Putamen (tissue), 1 donor: ENCODE measurements around the gene NTRK1.

ENCODE experiments used
- DNase-seq: peaks from one replicate; pipeline ENCODE4 v3.0.0-alpha.2; 2016; ENCODE audit warnings: low spot score

Gene NTRK1

DNA sequence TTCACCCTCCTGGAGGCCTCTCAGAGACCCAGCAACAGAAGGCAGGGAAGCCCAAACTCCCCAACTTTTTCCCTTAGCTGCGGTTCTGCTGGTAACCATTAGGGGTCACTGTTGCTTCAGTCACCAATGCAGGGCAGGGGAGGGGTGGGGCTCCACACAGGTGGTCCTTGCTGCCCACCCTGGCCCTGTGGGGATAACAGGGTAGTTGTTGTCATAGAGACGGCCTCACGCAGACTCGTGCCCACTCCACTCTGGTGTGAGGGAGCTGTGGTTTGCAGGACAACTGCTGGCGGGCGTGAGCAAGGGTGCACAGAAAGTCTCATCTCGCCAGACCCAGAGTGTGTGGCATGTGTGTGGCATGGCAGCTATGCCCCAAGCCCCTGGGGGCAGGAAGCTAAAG lies 21.7 kb upstream of the NTRK1 start:
- no peak for DNase-seq

DNA sequence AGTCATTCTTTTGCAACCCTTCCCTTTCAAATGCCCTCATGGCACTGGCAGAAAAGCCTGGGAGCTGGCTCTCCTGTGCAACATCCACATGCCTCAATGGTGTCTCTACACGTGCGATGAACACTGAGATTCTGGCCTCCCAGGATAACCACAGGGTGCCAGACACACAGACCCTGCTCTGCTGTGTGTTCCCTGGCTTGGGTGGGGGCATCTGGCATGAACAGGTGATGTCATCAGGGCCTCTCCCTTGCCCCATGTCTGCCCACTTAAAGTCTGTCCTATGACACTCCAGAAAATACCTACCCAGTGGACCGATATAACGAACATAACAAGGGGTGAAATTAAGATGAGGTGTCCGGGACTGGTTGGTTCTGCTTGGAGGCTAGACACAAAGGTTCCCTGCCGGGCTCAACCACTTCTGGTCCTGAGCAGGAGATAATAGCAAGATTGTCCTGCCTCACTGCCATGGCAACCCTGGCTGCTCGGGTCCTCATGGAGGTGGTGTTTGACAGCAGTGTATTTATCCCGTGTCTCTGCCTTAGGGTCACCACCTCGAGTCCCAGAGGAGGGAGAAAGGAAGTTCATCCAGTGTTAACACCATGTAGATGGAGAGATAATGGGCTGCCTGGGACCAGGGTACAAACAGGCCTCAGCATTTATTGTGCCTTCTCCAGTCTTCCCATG lies 21.1 kb upstream of the NTRK1 start:
- no peak for DNase-seq

DNA sequence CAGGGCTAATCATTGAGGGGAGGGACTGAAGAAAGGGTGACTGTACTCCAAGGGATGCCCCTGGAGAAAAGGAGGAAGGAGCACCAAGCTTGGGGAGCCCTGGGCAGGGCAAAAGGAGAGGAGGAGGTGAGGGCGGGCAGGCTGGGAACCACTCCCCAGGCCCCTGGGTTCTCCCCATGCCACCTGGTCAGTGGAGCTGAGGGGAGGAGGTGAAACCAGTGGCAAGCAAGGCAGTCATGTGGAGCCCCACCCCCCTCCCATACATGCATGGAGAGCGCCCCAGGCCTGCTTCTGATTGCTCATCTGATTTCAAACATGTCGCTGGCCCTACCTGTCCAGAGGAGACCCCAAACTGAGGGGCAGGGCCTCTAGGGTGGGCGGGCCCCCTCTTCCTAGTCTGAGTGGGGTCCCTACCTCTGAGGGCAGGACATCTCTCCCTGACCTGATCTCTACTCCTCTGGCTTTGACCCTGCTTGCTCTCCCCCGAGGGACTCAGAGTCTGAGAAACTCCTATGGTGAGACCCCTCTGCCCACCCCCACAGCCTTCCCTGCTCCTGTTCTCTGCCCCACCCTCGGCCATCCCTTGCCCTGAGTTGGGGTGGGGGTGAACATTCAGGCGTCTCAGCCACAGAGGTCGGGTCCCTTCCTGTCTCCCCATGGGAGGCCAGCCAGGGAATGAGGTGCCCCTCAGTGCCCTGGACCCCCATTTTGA lies 20.3 kb upstream of the NTRK1 start:
- DNase-seq: no peak

DNA sequence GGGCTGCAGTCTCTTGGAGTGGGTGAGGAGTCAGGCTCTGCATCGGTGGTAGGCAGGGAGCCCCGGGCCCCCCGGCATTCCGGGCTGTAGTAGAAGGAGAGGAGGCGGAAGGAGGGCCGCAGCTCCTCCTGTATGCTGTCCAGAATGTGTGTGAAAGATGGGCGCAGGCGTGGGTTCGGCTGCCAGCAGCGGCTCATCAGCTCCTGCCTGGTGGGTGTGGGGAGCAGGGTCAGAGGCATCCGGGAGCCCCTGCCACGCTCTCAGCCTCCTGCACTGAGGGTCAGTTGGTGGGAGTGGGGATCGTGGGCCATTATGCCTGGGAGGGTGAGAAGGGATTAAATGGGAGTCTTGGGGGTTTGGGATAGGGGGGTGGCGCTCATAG lies 19.8 kb upstream of the NTRK1 start:
- DNase-seq: no peak

DNA sequence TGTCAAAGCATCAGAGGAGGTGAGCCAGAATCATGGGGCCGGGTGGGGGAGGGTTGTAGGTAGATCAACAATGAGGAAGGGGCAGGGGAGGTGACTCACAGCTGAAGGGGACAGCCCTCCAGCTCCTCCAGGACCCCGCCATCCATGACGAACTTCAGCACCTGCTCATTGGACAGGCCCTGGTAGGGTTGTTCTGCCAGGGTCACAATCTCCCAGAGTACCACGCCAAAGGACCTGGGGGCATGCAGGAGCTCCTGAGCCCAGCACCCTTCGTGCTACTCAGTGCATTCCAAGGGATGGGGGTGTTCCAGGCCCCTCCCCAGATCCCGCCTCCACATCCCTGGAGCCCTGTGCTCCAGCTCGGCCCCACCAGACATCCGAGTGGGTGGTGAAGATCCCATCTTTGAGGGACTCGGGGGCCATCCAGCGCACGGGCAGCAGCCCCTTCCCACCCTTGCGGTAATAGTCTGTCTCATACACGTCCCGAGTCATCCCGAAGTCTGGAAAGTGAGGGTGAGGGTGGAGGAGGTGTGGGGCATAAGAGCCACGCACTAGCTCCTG lies 19.3 kb upstream of the NTRK1 start:
- DNase-seq: no peak

DNA sequence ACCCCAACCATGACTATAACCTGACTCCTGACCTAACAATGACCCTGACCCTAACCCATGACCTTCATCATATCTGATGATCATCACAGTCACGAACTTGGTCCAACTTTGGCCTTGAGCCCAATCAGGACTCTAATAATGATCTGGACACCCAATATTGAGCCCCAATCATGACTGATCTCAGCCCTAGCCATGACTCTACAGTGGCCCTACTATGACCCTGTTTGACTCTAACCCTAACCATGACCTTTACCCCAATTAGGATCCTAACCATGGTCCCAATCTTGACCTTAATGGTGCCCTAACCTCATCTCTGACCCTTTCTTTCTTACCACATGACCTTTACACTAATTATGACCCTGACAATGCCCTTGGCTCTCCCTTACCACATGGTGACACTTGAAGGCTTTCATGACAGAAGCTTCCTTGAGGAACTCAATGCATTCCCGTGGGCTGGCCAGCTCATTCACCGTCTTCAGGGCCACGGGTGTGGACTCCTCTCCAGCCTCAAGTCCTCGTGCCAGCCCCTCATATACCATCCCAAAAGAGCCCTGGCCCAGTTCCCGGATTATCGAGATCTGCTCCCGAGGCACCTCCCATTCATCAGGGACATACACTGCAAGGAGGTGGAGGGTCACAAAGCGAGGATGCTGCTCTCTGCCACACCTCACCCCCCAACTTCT lies 17.9 kb upstream of the NTRK1 start:
- DNase-seq: no peak

DNA sequence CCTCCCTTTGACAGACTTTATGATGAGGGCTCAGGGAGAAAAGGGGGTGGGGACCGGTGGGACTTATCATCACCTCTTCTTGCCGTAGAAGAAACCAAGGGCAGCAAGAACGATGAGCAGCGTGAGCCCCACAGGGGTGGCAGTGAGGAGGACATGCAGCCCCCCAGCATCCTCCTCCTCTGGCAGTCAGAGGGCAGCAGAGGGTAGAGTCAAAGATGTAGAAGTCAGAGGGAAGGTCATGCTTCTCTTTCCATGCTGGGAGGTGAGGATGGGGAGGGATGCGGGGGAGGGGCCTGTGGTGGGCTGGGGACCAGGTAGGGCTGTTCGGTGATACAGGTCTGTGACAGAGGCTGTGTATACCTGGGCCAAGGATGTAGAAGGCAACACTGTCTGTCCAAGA lies 16.6 kb upstream of the NTRK1 start:
- no peak for DNase-seq

DNA sequence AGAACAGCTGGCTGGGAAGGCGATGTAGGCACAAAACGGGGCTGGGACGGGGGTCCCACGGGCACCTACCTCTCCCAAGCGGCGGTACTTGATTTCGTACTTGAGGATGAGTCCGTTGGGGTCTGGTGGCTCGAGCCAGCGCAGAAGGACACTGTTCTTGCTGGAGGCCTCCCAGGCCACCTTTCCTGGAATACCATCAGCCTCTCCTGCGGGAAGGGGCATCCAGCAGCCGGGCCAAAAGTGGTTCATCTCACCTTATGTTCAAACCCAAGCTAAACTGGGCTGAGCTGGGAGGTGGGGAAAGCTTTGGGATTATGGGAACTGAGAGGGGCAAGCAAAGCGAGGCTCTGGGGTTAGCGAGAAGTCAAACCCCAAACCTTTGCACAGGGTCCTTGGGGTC lies 16.0 kb upstream of the NTRK1 start:
- DNase-seq: no peak

DNA sequence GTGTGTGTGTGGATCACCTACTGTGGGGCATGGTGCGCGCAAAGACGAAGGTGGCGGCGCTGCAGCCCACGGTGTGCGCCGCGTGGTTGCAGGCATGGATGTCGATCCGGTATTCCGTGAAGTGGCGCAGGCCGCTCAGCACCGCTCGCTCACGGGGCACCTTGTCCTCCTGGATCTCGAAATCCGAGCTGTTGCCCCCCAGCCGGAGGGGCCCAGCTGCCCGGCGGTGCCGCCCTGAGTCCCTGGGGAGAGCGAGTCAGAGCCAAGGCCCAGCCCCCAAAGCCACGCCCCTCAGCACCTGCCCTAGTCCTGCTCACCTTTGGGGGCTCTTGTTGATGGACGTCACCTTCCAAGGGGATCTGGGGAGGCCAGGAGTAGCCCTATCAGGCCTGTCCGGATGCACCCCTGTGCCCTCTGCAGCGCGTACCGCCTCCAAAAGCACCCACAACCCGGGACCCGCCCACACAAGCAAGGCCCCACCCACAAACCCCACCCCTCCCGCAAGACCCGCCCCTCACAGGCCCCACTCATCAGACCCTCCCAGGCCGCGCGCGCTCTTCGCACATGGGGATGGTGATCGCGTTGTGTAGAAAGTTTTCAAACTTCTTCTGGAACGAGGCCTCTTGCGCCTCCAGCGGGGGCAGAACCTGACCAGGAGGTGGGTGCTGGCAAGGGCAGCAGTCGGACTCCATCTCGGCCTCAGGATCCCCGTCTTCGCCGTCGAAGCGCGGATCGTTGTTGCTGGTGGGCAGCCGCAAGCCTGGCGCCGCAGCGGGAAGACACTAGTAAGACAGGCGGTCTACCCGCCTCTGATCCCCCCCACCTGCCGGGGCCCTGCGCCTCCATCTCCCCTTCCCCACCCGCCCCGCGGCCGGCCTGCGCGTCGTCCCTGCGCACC lies 15.4 kb upstream of the NTRK1 start:
- no peak for DNase-seq

DNA sequence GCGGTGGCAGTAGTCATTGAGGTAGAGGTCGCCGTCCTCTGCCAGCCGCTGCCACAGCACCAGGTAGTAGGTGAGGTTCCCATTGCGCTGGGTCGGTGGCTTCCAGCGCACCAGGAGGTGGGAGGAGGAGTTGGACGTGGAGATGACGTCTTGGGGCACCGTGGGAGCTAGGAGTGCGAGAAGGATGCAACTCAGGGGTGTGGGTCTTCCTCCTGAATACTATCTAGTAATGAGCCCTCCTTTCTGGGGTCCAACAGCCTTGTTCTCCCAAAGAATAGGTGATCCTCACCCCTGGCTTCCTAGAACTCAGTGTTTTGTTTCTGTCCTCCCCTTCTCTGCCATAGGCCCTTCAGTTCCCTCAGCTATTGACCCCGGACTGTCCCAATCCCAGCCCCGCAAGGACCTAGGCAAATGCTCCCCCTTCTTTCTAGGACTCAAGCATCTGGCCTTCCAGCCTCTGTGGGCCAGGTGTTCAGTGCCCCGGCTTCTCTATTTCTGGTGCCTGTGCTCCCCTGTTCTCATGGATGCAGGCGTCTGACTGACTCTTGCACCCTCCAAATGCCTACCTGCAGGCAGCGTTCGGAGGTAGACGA lies 14.6 kb upstream of the NTRK1 start:
- no peak for DNase-seq

DNA sequence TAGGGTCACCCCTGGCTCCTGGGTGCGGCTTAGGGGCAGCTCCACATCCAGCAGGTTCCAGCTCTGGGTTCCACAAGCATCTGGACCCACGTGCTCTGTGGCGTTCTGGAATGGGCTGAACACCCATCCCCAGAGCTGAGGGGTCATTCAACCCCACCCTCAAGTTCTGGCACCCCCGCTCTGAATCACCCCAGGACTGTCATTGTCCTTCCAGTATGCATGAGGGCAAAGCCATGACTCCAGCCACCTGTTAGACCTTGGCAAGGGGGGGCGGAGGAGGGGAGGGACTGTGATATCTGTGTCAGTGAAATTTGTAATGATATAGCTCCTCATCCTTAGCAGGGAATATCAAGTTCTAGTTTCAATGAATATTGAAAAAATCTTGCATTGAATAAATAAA lies 14.0 kb upstream of the NTRK1 start:
- no peak for DNase-seq

DNA sequence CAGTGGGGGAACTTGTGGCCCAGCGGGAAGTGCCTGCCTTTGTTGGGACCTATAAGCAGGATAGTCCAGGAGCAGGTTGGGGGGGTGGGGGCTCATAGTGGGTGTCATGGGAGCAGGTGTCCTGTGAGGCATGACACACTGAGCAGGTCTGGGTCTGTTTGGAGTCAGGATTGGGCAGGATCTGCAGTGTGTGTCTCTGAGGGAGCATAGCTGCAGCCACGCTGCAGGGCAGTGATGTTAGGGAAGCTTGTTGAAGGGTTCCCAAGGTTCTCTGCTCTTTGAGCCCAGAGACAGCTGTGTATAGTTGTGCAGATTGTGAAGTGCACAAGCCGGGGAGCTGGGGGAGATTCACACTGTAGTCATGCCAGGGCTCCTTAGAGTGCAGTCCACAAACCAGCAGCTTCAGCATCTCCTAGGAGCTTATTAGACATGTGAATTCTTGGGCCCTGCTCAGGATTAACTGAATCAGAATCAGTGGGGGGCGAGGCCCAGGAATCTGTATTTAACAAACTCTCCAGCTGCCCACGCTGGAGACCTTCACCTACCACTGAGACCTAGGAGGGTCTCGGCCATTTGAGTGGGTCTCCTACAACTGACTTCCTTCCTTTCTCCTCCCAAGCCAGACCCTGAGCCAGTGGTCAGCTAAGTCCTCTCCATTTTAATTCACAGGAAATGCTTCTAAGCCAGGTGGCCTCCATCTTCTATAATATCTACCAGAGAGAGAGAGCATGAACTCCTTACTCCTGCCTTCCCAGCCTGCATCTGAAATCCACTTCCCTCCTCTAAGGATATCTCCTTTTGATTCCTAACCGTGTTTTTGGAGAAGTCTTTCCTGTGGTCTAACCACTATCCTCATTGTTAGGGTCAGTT lies 12.8 kb upstream of the NTRK1 start:
- DNase-seq: no peak

DNA sequence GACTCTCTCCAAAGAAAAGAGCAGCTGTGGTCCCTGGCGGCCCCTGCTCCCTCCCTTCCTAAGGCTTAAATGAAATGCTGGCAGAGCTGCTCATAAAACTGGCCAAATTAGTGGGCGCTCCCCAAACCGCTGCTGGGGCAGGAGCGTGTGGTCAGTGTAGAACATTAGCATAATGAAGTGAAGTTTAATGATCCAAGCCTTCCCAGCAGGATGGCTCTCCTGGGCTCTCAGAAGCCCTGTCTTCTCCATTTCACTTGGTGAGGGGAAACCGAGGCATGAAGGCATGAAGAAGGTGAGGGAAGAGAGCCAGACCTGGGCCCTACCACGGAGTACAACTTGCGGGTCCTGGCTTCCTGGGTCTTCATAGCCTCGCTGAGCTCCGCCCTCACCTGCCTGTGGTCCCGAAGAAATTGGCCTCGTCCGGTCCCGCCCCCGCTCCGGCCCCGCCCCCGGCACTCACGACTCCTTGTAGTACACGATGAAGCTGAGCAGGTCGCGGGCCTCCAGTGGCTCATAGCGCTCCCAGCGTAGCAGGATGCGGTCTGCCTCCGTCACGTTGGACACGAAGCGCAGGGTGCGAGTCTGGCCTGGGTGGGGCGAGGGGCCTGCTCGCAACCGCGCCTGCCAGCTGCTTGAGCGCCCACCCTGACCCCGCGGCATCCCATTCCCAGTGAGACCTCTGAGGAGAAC lies 12.1 kb upstream of the NTRK1 start:
- DNase-seq: no peak

DNA sequence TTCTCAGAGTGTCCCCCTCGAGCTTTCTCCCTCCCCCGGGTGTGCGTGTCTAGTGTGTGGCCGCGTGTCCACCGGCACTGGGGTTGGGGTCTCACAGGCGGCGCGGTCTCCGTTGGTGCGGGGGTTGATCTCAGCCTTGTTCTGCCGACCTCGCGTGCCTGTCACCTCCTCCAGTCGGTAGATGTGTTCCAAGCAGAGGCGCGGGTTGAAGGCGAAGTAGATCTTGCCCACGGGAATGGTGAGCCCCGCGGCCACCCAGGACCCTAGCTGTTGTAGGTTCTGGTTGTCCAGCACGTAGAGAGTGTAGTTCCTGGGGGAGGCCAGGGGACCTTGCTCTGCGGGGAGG lies 11.5 kb upstream of the NTRK1 start:
- no peak for DNase-seq

DNA sequence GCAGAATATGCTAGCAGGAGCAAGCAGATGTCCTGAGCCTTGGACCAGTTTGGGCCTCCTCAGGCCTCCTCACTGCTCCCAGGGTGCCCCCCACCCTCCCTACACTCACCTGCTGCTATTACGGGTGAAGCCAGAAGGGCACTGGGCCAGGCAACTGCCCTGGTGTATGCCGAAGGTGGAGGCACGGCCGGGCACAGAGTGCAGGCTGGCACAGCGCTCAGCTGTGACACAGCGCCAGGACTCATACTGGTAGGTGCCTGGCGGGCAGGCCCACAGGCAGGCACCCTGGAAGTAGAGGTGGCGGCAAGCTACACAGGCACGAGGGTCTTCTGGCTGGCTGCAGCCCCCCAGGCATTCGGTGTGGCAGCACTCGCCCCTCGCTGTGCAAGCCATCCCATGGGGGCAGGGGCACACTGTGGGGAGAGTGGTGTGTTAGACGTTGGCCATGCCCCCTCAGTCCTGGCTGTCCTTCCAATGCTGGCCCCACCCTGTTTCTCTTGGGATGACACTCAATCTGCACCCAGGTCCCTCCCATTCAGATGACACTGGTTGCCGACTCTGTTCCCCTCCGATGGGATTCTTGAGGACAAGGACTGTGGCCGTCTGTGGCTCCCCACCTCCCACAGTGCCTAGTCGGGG lies 8.8 kb upstream of the NTRK1 start:
- no peak for DNase-seq

DNA sequence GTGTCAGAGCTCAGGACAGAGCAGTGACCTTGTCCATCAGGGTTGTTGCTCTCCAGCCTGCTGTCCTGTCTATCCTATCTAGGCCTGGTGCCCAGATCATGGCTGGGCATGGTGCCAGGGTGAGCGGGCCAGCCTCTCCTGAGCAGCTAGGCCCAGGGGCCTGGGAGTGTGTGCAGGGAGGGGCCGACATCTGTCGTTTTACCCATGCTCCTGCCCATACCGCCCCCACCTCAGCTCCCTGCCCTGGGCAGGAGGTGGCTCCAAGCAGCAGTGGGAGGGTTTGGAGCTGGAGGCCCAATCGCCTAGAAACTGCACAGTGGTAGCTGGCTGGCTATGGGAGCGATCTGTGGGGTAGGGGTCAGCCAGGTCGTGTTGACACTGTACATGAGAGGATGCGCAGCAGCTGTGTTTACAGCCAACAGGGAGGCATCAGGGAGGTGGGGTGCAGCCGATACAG lies 8.2 kb upstream of the NTRK1 start:
- peak; percentile 12 for DNase-seq

DNA sequence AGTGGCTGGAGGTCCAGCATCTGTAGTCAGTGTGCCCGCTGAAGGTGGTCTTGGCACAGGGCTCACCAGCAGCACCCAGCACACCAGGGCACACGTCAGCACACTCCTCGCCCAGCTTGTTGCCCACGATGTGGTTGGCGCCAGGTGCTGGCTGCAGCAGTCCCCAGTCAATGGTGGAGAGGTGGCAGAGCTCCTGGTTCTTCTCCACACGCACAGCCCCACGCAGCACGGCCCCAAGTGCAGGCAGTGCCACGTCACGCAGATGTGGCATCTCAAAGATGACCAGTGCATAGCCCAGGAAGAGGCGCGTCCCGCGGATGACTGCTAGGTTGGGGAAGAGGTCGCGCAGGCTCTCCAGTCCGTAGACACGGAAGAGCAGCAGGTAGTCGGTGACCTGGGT lies 6.9 kb upstream of the NTRK1 start:
- no peak for DNase-seq

DNA sequence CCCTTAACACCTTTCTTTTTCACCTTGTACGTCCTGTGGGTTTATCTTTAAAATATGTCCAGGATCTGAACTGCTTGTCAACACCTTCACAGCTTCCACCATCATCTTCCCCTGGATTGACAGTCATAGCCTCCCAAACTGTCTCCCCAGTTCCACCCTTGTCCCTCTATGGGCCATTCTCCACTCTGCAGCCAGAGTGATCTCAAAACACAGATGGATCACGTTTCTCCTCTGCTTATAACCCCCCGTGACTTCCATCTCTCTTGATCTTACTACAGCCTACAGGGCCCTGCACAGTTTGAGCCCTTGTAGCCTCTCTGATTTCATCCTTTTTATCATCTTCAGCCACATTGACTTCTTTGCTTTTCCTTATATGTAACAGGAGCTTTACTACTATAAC lies 6.0 kb upstream of the NTRK1 start:
- DNase-seq: no peak

DNA sequence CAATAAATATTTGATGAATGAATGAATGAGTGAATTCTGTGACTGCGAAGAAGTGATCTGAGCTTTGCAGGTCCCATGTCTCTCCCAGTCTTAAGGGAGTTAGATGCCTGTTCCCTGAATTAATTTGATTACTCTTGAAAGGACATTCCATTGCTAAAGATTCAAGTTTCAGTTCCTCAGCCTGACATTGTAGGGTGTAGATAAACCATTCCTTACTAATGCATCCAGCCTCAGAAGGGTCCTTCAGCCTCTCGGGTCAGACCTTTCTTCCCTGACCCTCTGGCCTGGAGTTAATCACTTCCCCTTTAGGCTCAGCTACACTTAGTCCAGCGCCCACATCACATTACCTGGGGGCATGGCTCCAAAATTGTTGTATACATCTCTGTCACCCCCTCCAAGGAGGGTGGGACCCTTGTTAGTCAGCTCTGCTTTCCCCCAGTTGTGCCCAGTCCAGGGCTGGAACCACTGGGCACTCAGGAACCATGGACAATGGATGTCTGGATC lies 4.3 kb upstream of the NTRK1 start:
- no peak for DNase-seq
